ENCODE measurements around the gene HNRNPC. TPM values are rescaled to one million over a fixed set of nuclear protein-coding genes. Genes with fewer than 3 reads are reported as not detected.
A peak's percentile ranks its signal among the peaks of the same experiment; 100 is the strongest.
"Not testable (repeated sequence)": the region's sequence is repeated elsewhere in the genome, so short reads cannot be mapped to it uniquely, and the experiment has no call there.

The HNRNPC gene
- total RNA-seq, 1 experiment from 2014 or later: 1,048 TPM

GRCh38 chr14:21248739-21249411 lies 20.4 kb downstream of the HNRNPC start:
- DNase-seq (ENCODE audit: extremely low read depth, low read depth): no peak

- no peak for DNase-seq (ENCODE audit: extremely low read depth, low read depth)
Measured at GRCh38 chr14:21248338-21248737, 20.9 kb downstream of the HNRNPC start.

GRCh38 chr14:21245813-21246212 lies 23.4 kb downstream of the HNRNPC start:
- DNase-seq (ENCODE audit: extremely low read depth, low read depth): no peak

- DNase-seq (ENCODE audit: extremely low read depth, low read depth): no peak
Measured at GRCh38 chr14:21244544-21244943, 24.7 kb downstream of the HNRNPC start.

GRCh38 chr14:21241218-21241819 lies 27.9 kb downstream of the HNRNPC start:
- no peak for DNase-seq (ENCODE audit: extremely low read depth, low read depth)

GRCh38 chr14:21240417-21240816 lies 28.8 kb downstream of the HNRNPC start:
- DNase-seq (ENCODE audit: extremely low read depth, low read depth): no peak

GRCh38 chr14:21238823-21239518 lies 30.3 kb downstream of the HNRNPC start:
- DNase-seq (ENCODE audit: extremely low read depth, low read depth): no peak

GRCh38 chr14:21236948-21237797 lies 32.1 kb downstream of the HNRNPC start:
- no peak for DNase-seq (ENCODE audit: extremely low read depth, low read depth)

GRCh38 chr14:21234112-21234511 lies 35.1 kb downstream of the HNRNPC start:
- DNase-seq (ENCODE audit: extremely low read depth, low read depth): no peak

GRCh38 chr14:21233457-21234076 lies 35.7 kb downstream of the HNRNPC start:
- DNase-seq (ENCODE audit: extremely low read depth, low read depth): peak; percentile 21

- no peak for DNase-seq (ENCODE audit: extremely low read depth, low read depth)
Measured at GRCh38 chr14:21231020-21231652, 38.1 kb downstream of the HNRNPC start.

GRCh38 chr14:21229821-21230220 lies 39.4 kb downstream of the HNRNPC start:
- no peak for DNase-seq (ENCODE audit: extremely low read depth, low read depth)

- DNase-seq (ENCODE audit: extremely low read depth, low read depth): no peak
Measured at GRCh38 chr14:21227981-21228380, 41.3 kb downstream of the HNRNPC start.

GRCh38 chr14:21227150-21227549 lies 42.1 kb downstream of the HNRNPC start:
- DNase-seq (ENCODE audit: extremely low read depth, low read depth): no peak

- DNase-seq (ENCODE audit: extremely low read depth, low read depth): no peak
Measured at GRCh38 chr14:21226467-21226866, 42.8 kb downstream of the HNRNPC start.

- DNase-seq (ENCODE audit: extremely low read depth, low read depth): not testable (repeated sequence)
Measured at GRCh38 chr14:21225164-21225563, 44.1 kb downstream of the HNRNPC start.

GRCh38 chr14:21220874-21221477 lies 48.3 kb downstream of the HNRNPC start:
- DNase-seq (ENCODE audit: extremely low read depth, low read depth): no peak

GRCh38 chr14:21219561-21220111 lies 49.6 kb downstream of the HNRNPC start:
- DNase-seq (ENCODE audit: extremely low read depth, low read depth): no peak

- no peak for DNase-seq (ENCODE audit: extremely low read depth, low read depth)
Measured at GRCh38 chr14:21219120-21219519, 50.1 kb downstream of the HNRNPC start.

All from NCI-H460 (cell line).